ENCODE measurements around the gene SYCN. TPM values are rescaled to one million over a fixed set of nuclear protein-coding genes. Genes with fewer than 3 reads are reported as not detected.

SYCN gene
- total and polyA plus RNA-seq, 2 of the 13 experiments (the other 11 are each of a cell fraction or from before 2014, with no cell fraction given) = not detected

- TF ChIP-seq HNRNPL (IDR thresholded peaks at IDR 0.05; ENCODE audit: low read depth, low read length) (0 out of 2 replicates have a peak, but pooled peaks have one; percentile 27), ZNF275 (CRISPR knock-in tag; IDR thresholded peaks at IDR 0.05; ENCODE audit: borderline replicate concordance) (no peak), ZNF18 (CRISPR knock-in tag; IDR thresholded peaks at IDR 0.05; ENCODE audit: insufficient replicate concordance) (no peak), PHF21A (CRISPR knock-in tag; IDR thresholded peaks at IDR 0.05) (peak; percentile 66), ZBTB39 (CRISPR knock-in tag; IDR thresholded peaks at IDR 0.05) (no peak), SMAD9 (CRISPR knock-in tag; IDR thresholded peaks at IDR 0.05) (no peak), ZNF784 (CRISPR knock-in tag; IDR thresholded peaks at IDR 0.05; ENCODE audit: borderline replicate concordance) (no peak), NR2F1 (CRISPR knock-in tag; IDR thresholded peaks at IDR 0.05) (no peak), ERF (CRISPR knock-in tag; IDR thresholded peaks at IDR 0.05) (no peak), ZKSCAN8 (CRISPR knock-in tag; IDR thresholded peaks at IDR 0.05; ENCODE audit: borderline replicate concordance) (no peak), ARNT (IDR thresholded peaks at IDR 0.05) (no peak), MAFF (IDR thresholded peaks at IDR 0.05; ENCODE audit: low read depth, low read length) (no peak), ZNF510 (CRISPR knock-in tag; IDR thresholded peaks at IDR 0.05; ENCODE audit: low read depth) (no peak), ASH2L (IDR thresholded peaks at IDR 0.05; ENCODE audit: insufficient read length, low read depth, low read length) (no peak), ARNTL (CRISPR knock-in tag; IDR thresholded peaks at IDR 0.05) (no peak), TIGD3 (CRISPR knock-in tag; IDR thresholded peaks at IDR 0.05; ENCODE audit: borderline replicate concordance) (no peak), NCOA1 (CRISPR knock-in tag; IDR thresholded peaks at IDR 0.05) (no peak), HOXA3 (CRISPR knock-in tag; IDR thresholded peaks at IDR 0.05) (0 out of 2 replicates have a peak, but pooled peaks have one; percentile 30)
These were observed 33.5 kb downstream of the SYCN start (continued) for GRCh38 chr19:39170386-39171231.
